DMS114 treated with DMSO at 0.1 percent for 48 hours (cell line): Measurements from ENCODE around the gene DGKI.

ENCODE experiments used
- DNase-seq: peaks from one replicate; lab custom pipeline; 2025; ENCODE audit not compliant: unreplicated experiment; lab: John Stamatoyannopoulos, UW

DGKI gene

GRCh38 chr7:137439829-137440825 is 406.6 kb downstream of the DGKI start:
- no peak for DNase-seq

GRCh38 chr7:137434946-137435345 is 411.8 kb downstream of the DGKI start:
- no peak for DNase-seq

DNA sequence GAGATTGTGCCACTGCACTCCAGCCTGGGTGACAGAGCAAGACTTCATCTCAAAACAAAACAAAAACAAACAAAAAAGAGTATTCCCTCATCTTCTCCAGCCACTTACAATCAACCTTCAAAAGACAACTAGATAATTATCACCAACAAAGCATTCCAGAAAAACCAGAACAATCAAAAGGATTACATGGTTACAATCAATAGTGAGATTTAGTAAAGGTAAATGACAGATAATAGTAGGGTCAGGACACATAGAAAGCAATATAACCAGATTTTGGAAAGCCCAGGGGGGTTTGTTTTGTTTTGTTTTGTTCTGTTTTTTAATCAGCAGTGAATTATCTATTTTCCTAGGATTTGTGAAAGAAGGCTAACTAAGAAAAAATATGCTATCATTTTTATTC is 412.2 kb downstream of the DGKI start:
- DNase-seq, result no peak

DNA sequence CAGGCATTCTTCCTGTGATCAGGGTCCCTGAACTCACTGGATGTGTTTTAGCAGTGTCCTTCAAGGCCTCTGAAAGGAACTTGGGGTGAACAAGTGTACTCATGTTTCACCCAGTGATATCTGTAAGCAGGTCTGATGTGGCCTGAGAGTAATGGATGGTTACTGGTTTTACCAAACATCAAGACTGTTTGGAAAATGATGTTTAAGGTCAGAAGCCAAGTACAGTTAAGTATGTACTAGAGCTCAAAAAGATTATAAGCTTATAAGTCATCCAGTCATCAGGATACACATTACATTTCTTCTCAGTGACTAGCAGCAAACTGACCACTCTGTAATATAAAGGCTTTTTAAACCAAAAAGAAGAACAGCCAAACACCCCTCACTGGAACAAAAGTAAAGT is 423.5 kb downstream of the DGKI start:
- DNase-seq, result no peak

GRCh38 chr7:137421366-137421765 is 425.4 kb downstream of the DGKI start:
- no peak for DNase-seq

DNA sequence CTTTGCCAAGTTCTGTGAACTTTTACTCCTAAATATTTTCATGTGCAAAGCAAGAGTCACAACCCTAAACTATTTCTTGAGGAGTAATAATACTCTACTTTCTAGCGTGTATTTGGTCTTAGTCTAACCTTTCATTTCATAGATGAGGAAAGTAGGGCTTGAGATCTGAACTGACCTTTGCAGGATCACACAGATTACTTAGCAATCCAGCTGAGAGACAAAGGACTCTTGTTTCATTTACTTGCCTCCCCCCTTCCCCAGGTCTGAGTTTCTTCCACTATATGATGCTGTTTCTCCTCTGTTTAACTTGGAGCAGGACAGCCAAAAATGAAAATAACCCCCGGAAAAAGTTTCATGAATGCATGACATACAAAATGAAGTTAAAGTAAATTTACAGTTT is 427.9 kb downstream of the DGKI start:
- no peak for DNase-seq

GRCh38 chr7:137417464-137417863 is 429.3 kb downstream of the DGKI start:
- no peak for DNase-seq

GRCh38 chr7:137413901-137414300 is 432.9 kb downstream of the DGKI start:
- DNase-seq, result no peak

GRCh38 chr7:137411446-137411845 is 435.3 kb downstream of the DGKI start:
- DNase-seq, result no peak

DNA sequence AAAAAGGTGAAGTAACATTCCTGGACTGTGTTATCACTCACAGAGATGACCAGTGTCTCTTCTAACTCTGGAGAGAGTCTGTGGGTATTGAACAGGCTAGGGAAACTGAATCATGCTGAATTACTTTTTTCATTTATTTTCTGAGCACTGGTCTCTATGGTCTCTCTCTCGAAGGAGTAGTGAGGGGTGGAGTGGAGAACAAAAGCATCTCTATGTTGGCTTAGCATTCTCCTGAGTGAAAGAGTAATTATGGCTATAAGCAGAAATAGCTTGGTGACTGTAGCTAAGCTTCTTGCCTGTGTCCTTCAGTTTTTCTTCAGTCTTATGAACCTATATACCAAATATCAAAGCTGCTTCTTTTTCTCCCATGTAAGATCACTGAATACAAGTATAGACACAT is 438.6 kb downstream of the DGKI start:
- DNase-seq, result no peak

DNA sequence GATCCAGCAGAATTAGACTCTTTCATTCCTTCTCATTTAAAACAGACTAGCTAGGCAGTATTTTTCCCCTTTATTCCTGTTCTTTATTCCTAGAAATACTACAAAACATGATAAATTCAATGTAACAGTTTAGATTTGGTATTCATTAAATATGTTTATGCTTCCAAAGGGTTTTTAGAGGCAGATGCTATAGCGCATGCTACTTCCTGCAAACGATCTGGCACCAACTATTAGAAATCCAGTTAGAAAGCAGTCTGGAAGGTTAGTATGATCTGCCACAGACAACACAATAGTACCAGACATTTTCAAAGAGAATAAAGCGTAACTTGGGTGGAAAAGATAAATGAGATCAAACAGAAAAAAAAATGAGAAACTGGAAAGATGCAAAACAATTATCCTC is 439.7 kb downstream of the DGKI start:
- no peak for DNase-seq

DNA sequence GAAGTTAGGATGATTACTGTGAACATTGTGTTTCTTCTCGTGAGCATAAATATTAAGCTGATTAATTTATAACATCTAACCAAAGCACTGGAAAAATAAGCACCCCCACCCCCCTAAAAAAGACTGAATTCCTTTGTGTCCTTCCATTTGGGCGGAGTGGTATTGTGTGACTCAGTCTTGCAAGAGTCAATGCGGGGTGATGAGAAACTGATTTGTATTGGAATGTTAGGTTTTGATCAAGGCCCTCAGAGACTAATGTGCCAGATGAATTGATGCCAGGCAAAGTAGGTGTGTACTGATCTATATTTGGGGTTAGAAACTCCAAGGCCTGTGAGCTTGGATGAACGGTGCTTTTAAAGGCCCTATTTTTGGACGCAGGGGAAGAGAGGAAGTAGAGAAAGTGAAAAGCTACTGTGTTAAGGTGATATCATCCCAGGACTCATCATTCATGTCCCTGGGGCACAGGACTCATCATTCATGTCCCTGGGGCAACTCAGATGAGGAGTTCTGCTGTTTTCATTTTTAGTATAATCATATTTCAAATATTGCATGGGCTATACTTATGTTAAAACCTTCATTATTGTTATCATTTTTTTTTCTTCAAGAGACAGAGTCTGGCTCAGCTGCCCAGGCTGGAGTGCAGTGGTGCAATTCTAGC is 442.0 kb downstream of the DGKI start:
- no peak for DNase-seq

GRCh38 chr7:137403353-137403695 is 443.4 kb downstream of the DGKI start:
- DNase-seq, result no peak

GRCh38 chr7:137402536-137403352 is 444.0 kb downstream of the DGKI start:
- DNase-seq, result no peak

DNA sequence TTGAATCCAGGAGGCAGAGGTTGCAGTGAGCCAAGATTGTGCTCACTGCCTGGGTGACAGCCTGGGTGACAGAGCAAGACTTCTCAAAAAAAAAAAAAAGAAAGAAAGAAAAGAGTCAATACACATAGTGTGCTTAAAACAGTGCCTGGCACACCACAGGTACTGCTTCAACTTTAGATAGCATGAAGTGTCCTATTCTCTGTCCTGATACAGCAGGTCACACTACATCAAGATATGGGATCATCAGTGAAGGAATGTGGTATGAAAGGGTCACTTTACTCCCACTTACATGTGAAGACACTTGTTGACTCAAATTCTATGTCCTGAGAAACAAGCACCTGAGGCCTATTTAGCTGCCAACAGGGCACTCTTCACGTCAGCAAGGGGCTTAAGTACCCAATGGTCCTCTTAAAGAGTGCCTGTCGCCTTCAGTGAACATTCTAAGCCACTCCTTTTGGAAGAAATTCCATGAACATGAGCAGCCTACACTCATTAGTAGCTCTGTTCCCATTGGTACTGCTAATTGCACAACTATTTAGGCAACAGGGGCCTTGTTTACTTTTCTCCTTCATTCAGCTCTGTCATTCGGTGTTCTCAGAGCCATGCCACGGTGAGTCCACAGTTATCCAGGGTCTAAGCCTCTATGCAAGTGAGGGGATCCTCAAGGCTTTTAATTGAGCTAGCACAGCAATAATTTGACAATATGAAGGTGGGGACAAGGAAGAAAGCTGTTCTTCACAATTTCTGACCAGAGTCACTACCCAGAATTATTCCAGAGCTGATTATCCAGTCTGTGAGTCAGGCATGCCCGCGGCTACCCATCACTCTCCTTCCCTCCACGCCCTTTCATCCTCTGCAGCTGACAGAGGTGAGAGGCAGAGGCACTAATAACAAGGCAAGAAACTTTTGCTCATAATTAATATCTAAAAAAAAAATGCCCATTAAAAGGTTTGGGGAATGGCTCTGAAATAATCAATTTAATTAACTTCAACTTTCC is 446.6 kb downstream of the DGKI start:
- no peak for DNase-seq

DNA sequence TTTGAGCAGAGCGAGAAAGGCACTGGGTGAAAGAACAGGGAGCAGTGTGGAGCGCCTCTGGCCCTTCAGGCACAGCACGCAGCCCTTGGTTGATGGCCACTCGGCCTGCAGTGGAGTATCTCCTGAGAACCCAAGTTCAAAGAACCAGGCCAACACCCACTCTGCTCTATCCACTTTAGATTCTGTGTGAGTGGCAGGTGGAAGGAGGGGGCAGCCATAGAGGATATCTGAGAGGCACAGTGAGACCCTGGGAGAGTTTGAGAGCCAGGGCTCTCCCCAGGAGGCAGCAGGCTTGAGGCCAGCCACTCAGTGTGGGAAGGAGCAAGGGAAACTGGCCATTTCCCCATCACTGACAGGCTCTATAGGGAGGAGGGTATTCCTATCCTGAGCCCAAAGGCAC is 450.7 kb downstream of the DGKI start:
- DNase-seq, result no peak

- no peak for DNase-seq
These were observed 451.4 kb downstream of the DGKI start for GRCh38 chr7:137395420-137395819.

GRCh38 chr7:137393570-137393969 is 453.2 kb downstream of the DGKI start:
- no peak for DNase-seq

DNA sequence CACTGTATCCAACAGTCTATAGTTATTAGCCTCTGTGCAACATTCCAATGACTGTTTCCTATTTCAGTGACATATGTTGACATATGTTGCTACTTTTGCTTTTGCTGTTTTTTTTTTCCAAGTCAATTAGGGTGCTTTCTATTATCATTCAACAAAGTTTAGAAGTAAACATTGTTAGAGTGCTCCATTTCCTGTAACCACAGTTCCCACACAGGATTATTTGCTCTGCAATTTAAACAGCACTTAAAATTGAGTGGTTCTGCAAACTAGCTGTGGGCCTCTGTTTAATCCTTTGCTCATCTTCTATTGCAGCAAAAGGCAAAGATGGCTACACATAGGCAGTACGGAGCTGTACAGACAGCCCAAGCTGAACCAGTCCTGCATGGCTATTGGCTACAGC is 456.7 kb downstream of the DGKI start:
- DNase-seq, result no peak

GRCh38 chr7:137388916-137389315 is 457.9 kb downstream of the DGKI start:
- no peak for DNase-seq
